HepG2 (cell line): ENCODE measurements around the gene GUCY2D. TPM values are rescaled to one million over a fixed set of nuclear protein-coding genes. Genes with fewer than 3 reads are reported as not detected.

ENCODE experiments used
- NCOA5 ChIP-seq: sonication (generic); formaldehyde crosslinking; IDR thresholded peaks from 2 replicates; pipeline ENCODE4 v1.4.0; 2020; ENCODE audit warnings: missing genetic modification reagents
- NR1H2 ChIP-seq: sonication (generic); formaldehyde crosslinking; IDR thresholded peaks from 2 replicates; pipeline ENCODE4 v1.8.1; 2022; ENCODE audit warnings: low read depth, missing genetic modification reagents, borderline replicate concordance
- PHF8 ChIP-seq: sonication (generic); formaldehyde crosslinking; IDR thresholded peaks from 2 replicates; pipeline ENCODE4 v1.5.0; 2020; ENCODE audit warnings: missing genetic modification reagents
- TGIF2 ChIP-seq: IDR thresholded peaks from 2 replicates; pipeline ENCODE4 v1.6.1; 2016; ENCODE audit warnings: control low read depth, missing compliant biosample characterization
- TMF1 ChIP-seq: sonication (generic); formaldehyde crosslinking; IDR thresholded peaks from 2 replicates; pipeline ENCODE4 v1.8.1; 2022; ENCODE audit warnings: low read depth, missing genetic modification reagents
- TOPORS ChIP-seq: sonication (generic); formaldehyde crosslinking; IDR thresholded peaks from 2 replicates; pipeline ENCODE4 v1.8.0; 2023; ENCODE audit warnings: mild to moderate bottlenecking, missing genetic modification reagents
- XBP1 ChIP-seq: sonication (generic); formaldehyde crosslinking; IDR thresholded peaks from 2 replicates; pipeline ENCODE4 v1.5.0; 2020; ENCODE audit warnings: missing genetic modification reagents
- ZBTB38 ChIP-seq: sonication (generic); formaldehyde crosslinking; IDR thresholded peaks from 2 replicates; pipeline ENCODE4 v1.5.1; 2020; ENCODE audit warnings: mild to moderate bottlenecking, missing genetic modification reagents
- ZFX ChIP-seq: sonication (generic); formaldehyde crosslinking; IDR thresholded peaks from 2 replicates; pipeline ENCODE4 v1.4.0; 2020; ENCODE audit warnings: mild to moderate bottlenecking, low read depth, missing genetic modification reagents, moderate library complexity
- ZNF501 ChIP-seq: sonication (generic); formaldehyde crosslinking; IDR thresholded peaks from 2 replicates; pipeline ENCODE4 v1.5.1; 2020; ENCODE audit warnings: mild to moderate bottlenecking, moderate library complexity, missing genetic modification reagents
- ZNF567 ChIP-seq: sonication (generic); formaldehyde crosslinking; IDR thresholded peaks from 2 replicates; pipeline ENCODE4 v1.8.1; 2023; ENCODE audit warnings: mild to moderate bottlenecking, missing genetic modification reagents, borderline replicate concordance
- ZNF720 ChIP-seq: sonication (generic); formaldehyde crosslinking; IDR thresholded peaks from 2 replicates; pipeline ENCODE4 v1.4.0; 2020; ENCODE audit warnings: missing genetic modification reagents
- ZNF775 ChIP-seq: sonication (generic); formaldehyde crosslinking; IDR thresholded peaks from 2 replicates; pipeline ENCODE4 v1.4.0; 2020; ENCODE audit warnings: missing genetic modification reagents, mild to moderate bottlenecking, moderate library complexity, borderline replicate concordance
- ZNF788 ChIP-seq: sonication (generic); formaldehyde crosslinking; IDR thresholded peaks from 2 replicates; pipeline ENCODE4 v1.5.0; 2020; ENCODE audit warnings: mild to moderate bottlenecking, missing genetic modification reagents, borderline replicate concordance
- polyA plus RNA-seq, 8 experiments: library from polyadenylated mRNA; depleted of rRNA in 3 of 8; stranded (reverse) in 7 of 8; unstranded in 1 of 8; fragments of >200 nt; fragmentation: Illumina TruSeq in 4 of 8; extraction: Trizol in 4 of 8; gene quantifications; 2 replicates each; pipeline versions ENCODE4 v1.2.1 to v1.2.3, GENCODE V29; 2011 to 2016; ENCODE audit warnings: low read depth in 4 of 8, missing spikeins in 1 of 8, mixed read lengths in 1 of 8; ENCODE audit not compliant: insufficient read depth in 1 of 8
- total RNA-seq, 5 experiments: library from RNA; depleted of rRNA; stranded (reverse); fragments of >200 nt; fragmentation: Illumina TruSeq; extraction: Trizol; gene quantifications; 2 replicates each; pipeline ENCODE4 v1.2.3, GENCODE V29; 2016; ENCODE audit warnings: low read depth in 1 of 5
- TF ChIP-seq, protein P1 (sequence below): sonication (generic); formaldehyde crosslinking; IDR thresholded peaks from 2 replicates; pipeline ENCODE4 v1.5.0; 2020; ENCODE audit warnings: missing genetic modification reagents
- TF ChIP-seq, protein P2 (sequence below): sonication (generic); formaldehyde crosslinking; IDR thresholded peaks from 2 replicates; pipeline ENCODE4 v1.8.1; 2023; ENCODE audit warnings: mild to moderate bottlenecking, missing genetic modification reagents
- TF ChIP-seq, protein P3 (sequence below), 2 experiments: fragments of 450-650 bp in 1 of 2; sonication (generic) in 1 of 2; formaldehyde crosslinking in 1 of 2; IDR thresholded peaks; 2 replicates each; pipeline versions ENCODE4 v1.6.1 to v1.8.0; 2016 to 2022; ENCODE audit warnings: antibody characterized with exemption in 1 of 2, mild to moderate bottlenecking in 1 of 2, missing genetic modification reagents in 1 of 2

GUCY2D gene
- total and polyA plus RNA-seq, 2 of the 13 experiments (the other 11 are each of a cell fraction or from before 2014, with no cell fraction given) = not detected

DNA sequence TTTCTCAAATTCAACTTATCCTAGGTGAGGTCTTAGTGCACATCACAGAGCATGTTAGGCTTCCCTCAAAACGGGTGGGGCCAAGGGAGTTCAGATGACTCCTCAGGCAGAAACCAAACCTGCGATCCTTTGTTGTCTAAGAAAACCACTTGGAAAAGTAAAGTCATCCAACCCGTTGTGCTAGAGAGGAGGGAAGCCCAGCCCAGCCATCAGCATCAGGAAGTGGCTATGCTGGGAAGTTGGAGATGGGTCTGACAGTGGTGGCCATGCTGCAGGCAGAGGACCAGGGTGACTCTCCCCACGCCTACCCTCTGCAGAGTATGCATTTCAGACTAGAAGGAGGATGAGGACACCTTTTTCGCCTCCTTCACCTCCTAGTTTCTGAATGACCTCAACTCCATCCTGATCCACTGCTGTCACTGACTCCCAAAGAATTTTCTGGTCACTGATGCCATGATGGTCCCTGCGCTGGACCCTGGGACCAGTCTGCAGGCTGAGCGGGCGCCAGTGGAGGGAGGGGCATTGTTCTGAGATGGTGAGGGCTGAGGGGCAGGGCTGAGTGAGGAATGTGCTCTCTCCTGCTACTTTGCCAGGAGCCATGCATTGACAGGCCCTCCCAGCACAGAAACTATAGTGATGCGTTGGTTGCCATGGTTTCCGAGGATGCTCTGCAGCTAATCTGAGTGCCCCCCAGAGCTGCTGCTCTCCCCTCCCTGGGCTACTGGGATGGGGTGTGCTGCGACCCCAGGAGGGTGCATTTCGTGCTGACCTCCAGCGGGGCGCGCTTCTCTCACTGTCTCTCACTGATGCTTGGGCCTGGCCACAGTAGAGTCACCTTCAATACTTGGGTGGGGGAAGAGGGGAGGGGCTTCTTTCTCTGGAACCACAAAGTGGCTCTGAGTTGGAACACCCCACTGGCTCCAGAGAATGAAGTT is 64.7 kb downstream of the GUCY2D start (continued):
- TF ChIP-seq, protein P1, sequence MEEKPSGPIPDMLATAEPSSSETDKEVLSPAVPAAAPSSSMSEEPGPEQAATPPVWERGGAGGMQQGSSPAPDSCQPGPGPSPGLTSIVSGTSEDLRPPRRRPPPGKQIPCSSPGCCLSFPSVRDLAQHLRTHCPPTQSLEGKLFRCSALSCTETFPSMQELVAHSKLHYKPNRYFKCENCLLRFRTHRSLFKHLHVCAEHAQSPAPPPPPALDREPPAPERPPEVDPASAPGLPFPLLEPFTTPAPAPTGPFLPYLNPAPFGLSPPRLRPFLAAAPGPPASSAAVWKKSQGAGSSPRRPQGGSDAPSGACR (CRISPR knock-in tag) = no peak
- TF ChIP-seq ZFX (CRISPR knock-in tag) (no peak), ZNF567 (CRISPR knock-in tag) (no peak), ZNF501 (CRISPR knock-in tag) (0 out of 2 replicates have a peak, but pooled peaks have one; percentile 49), TMF1 (peak; percentile 71; the same call in 1 of the 2 replicates), XBP1 (CRISPR knock-in tag) (no peak), NR1H2 (CRISPR knock-in tag) (no peak), ZBTB38 (no peak), PHF8 (CRISPR knock-in tag) (no peak), NCOA5 (CRISPR knock-in tag) (peak; percentile 19; the same call in 1 of the 2 replicates), TOPORS (0 out of 2 replicates have a peak, but pooled peaks have one; percentile 40), ZNF775 (no peak), ZNF720 (CRISPR knock-in tag) (no peak), ZNF788 (no peak), TGIF2 (CRISPR knock-in tag) (no peak)
- TF ChIP-seq, protein P2, sequence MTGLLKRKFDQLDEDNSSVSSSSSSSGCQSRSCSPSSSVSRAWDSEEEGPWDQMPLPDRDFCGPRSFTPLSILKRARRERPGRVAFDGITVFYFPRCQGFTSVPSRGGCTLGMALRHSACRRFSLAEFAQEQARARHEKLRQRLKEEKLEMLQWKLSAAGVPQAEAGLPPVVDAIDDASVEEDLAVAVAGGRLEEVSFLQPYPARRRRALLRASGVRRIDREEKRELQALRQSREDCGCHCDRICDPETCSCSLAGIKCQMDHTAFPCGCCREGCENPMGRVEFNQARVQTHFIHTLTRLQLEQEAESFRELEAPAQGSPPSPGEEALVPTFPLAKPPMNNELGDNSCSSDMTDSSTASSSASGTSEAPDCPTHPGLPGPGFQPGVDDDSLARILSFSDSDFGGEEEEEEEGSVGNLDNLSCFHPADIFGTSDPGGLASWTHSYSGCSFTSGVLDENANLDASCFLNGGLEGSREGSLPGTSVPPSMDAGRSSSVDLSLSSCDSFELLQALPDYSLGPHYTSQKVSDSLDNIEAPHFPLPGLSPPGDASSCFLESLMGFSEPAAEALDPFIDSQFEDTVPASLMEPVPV = 0 out of 2 replicates have a peak, but pooled peaks have one; percentile 31
- TF ChIP-seq, protein P3, sequence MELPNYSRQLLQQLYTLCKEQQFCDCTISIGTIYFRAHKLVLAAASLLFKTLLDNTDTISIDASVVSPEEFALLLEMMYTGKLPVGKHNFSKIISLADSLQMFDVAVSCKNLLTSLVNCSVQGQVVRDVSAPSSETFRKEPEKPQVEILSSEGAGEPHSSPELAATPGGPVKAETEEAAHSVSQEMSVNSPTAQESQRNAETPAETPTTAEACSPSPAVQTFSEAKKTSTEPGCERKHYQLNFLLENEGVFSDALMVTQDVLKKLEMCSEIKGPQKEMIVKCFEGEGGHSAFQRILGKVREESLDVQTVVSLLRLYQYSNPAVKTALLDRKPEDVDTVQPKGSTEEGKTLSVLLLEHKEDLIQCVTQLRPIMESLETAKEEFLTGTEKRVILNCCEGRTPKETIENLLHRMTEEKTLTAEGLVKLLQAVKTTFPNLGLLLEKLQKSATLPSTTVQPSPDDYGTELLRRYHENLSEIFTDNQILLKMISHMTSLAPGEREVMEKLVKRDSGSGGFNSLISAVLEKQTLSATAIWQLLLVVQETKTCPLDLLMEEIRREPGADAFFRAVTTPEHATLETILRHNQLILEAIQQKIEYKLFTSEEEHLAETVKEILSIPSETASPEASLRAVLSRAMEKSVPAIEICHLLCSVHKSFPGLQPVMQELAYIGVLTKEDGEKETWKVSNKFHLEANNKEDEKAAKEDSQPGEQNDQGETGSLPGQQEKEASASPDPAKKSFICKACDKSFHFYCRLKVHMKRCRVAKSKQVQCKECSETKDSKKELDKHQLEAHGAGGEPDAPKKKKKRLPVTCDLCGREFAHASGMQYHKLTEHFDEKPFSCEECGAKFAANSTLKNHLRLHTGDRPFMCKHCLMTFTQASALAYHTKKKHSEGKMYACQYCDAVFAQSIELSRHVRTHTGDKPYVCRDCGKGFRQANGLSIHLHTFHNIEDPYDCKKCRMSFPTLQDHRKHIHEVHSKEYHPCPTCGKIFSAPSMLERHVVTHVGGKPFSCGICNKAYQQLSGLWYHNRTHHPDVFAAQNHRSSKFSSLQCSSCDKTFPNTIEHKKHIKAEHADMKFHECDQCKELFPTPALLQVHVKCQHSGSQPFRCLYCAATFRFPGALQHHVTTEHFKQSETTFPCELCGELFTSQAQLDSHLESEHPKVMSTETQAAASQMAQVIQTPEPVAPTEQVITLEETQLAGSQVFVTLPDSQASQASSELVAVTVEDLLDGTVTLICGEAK (IDR thresholded peaks at IDR 0.05) = no peak
- TF ChIP-seq, protein P3 (CRISPR knock-in tag; IDR thresholded peaks at IDR 0.05) = no peak
